Activated CD8-positive, alpha-beta memory T cell treated with anti-CD3 and anti-CD28 coated beads for 24 hours (primary cell): ENCODE results near the gene ARGLU1.
"Not testable (repeated sequence)": the region's sequence is repeated elsewhere in the genome, so short reads cannot be mapped to it uniquely, and the experiment has no call there.

Source experiments
- DNase-seq: peaks from one replicate; pipeline ENCODE4 v3.0.0-alpha.2; 2020

Gene ARGLU1, protein sequence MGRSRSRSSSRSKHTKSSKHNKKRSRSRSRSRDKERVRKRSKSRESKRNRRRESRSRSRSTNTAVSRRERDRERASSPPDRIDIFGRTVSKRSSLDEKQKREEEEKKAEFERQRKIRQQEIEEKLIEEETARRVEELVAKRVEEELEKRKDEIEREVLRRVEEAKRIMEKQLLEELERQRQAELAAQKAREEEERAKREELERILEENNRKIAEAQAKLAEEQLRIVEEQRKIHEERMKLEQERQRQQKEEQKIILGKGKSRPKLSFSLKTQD

DNA sequence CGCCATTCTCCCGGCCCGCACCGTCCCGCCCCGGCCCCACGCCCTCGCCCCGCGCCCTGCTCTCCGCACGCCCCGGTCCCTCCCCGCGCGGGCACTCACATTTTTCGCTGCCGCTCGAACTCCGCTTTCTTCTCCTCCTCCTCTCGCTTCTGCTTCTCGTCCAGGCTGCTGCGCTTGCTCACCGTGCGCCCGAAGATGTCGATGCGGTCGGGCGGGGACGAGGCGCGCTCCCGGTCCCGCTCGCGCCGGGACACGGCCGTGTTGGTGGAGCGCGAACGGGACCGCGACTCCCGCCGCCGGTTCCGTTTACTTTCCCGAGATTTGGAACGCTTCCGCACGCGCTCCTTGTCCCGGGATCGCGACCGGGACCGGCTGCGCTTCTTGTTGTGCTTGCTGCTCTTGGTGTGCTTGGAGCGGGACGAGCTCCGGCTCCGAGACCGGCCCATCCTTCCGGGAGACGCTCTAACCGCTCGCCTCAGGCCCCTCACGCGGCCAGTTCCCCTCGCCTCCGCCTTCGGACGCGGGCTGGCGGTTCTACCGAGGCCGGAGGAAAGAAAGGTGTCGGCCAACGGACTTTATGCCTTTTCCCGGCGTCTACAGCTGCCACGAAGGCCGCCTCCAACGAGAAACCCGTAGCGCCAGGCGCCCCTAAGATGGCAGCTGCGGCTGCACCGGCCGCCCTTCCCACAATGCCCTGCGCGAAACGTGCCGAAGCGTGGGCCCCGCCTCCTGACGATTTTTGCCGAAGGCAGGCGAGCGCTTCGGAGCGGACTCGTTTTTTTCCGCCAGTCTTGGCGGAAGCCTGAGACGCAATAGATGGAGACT, at the start of gene ARGLU1:
TSS of gene ARGLU1 (minus strand) at position 664 of the 825 bp plus-strand sequence. CDS start at position 446, 218 bp downstream.
- DNase-seq: peak; percentile 99

DNA sequence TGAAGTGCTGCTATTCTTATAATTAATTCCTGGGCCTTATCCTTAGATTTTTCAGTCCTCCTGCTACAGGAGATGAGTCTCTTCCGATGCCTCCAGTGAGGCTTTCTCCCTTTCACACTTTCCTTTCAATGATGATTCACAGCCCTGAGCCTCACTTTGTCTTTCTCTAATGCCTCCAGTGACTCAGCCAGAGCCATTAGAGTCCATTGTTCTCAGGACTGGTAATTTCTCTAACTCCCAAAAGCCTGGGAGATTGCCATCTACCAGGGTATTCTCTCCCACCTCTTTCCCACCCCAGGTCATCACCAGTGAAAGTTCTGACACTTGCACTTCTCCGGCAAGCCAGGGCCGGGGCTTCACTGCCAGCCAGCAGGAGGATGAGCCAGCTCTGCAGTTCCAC, 49.6 kb upstream of the ARGLU1 start:
- no peak for DNase-seq

DNA sequence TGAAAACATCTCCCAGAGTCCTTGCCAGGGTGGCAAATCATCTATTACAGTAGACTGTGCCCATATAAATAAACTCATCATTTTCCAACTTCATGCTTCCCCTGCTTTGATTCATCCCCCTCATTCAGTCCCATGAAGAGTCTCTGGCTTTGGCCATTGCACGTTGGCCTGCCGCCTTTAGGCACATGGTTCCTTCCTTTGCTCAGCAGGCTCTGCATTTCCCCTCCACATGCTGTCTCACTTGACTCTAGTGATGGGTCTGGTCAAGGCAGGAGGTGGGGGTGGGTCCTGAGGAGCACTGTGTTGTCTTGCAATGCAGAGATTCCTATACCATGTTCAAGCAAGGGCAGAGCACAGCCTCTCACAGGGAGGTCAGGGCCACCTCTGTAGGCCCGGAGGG, 48.8 kb upstream of the ARGLU1 start:
- DNase-seq: no peak

DNA sequence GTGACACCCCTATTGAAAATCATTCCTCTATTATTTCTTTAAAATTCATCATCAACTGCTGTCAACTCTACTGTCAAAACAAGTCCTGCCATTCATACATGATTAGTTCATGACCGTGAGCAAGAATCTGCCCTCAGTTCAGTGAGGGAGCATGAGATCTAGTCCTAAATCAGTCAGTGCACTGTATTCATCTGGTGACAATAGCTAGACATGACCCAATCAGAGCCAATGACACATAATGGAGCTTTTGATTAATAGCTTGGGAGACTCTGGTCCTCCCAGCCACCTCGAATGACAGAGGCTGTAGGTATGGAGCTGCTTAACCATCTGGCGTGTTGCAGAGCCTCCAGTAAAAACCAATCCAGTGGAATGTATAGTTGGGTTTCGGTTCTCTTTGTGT, 46.9 kb upstream of the ARGLU1 start:
- DNase-seq: no peak

DNA sequence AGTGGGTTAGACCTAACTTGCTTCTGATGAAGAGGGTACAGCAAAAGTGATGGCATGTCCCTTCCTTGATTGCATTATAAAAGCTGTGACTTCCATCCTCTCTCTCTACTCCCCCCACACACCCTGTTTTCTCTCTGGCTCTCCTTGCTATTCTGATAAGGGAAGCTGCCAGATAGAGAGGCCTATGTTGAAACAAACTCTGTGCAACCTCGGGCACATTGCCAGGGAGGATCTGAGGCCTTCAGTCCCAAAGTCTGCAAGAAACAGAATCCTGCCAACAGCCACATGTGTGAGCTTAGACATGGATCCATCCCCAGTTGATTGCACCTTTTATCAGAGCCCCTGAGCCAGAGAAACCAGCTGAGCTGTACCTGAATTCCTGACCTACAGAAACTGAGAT, 44.8 kb upstream of the ARGLU1 start:
- DNase-seq: no peak

DNA sequence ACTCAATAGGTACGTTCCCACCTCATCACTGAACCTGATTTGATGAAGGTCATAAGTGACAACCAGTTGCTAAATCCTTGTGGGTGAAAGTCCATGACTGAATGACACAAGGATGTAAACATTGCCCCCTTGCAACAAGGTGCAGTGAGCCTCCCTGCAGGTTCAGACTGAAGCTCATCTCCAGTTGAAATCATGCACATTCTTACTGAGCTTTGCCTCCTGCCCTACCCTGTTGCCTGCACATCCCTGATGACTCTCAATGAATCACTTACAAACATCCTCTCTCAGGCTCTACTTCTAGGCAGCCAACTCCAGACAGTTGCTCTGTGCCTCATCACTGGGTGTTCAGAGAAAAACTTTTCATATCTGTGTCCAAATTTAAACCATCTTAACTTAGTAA, 42.5 kb upstream of the ARGLU1 start:
- DNase-seq: no peak

DNA sequence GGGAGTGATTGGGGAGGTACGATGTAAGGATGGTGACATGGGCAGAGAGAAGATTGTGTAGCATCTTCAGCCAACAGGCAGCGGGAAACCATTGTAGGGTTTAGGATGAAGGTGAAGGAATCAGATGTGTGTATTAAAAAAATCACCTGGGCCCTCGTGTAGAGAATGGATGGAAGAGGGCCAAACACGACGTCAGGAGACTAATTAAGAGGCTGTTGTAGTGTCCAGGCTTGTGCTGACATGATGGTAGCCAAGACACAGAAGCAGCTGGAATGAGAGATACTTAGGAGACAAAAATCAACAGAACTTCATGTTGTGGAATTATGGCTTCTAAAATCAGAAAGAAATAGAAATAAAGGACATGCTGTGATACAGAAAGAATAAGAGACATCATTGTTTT, 41.2 kb upstream of the ARGLU1 start:
- no peak for DNase-seq

DNA sequence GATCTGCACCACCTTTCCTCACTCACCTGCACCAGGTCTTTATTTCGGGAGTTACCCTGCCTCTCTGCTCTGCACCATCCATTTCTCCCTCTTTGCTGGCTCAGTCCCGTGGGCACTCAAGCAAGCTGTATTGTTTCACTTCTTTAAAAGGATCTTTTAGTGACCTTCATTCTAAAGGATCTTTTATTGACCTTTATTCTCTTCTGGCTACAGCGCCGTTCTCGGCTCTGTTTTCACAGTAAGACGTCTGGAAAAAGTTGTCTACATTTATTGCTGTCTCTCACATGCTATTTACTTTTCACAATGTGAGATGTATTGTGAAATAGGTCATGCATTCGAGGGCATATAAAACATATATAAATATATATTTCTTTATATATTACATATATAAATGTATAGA, 35.6 kb upstream of the ARGLU1 start:
- DNase-seq: no peak

DNA sequence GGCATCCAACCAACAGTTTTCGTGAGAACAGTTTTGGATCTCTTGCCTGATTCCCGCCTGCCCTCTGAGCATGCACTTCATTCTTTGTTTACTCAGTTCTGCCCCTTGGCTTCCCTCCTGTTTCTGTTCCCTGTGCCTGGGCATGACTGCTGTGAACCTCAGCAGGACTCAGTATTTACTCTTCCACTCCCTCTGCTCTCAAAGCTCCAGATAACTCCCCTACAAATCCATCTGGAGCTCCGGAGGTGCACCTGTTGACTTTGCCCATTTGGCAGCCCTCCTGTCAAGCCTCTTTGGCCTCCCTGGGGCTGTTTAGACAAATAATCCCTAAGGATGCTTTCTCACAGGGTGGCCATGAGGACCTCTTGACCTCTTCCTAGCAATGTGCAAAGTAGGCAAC, 34.2 kb upstream of the ARGLU1 start:
- DNase-seq: no peak

DNA sequence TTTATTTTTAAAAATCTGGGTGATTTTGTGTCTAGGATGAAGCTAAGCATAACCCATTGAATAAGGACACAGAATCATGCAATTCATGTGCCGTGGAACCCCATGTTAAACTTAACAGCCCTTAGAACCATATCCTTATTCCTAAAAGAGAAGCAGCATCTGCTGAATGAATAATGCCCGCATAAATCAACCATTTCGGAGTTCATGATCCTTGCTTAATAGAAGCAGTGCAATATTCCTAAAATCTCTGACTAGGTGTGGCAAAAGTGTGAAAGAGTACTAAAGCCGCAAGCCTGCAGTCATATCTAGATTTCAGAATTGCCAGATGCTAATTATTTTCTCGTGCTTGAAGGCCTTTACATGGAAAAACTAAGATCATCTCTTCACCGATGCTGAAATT, 33.6 kb upstream of the ARGLU1 start:
- no peak for DNase-seq

DNA sequence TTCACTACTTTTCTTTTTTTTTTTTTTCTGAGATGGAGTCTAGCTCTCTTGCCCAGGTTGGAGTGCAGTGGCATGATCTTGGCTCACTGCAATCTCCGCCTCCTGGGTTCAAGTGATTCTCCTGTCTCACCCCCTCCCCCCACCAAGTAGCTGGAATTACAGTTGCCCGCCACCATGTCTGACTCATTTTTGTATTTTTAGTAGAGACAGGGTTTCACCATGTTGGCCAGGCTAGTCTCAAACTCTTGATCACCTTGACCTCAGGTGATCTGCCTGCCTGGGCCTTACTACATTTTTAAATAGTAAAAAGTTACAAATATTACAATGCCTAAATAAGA, 32.8 kb upstream of the ARGLU1 start:
- DNase-seq: not testable (repeated sequence)

DNA sequence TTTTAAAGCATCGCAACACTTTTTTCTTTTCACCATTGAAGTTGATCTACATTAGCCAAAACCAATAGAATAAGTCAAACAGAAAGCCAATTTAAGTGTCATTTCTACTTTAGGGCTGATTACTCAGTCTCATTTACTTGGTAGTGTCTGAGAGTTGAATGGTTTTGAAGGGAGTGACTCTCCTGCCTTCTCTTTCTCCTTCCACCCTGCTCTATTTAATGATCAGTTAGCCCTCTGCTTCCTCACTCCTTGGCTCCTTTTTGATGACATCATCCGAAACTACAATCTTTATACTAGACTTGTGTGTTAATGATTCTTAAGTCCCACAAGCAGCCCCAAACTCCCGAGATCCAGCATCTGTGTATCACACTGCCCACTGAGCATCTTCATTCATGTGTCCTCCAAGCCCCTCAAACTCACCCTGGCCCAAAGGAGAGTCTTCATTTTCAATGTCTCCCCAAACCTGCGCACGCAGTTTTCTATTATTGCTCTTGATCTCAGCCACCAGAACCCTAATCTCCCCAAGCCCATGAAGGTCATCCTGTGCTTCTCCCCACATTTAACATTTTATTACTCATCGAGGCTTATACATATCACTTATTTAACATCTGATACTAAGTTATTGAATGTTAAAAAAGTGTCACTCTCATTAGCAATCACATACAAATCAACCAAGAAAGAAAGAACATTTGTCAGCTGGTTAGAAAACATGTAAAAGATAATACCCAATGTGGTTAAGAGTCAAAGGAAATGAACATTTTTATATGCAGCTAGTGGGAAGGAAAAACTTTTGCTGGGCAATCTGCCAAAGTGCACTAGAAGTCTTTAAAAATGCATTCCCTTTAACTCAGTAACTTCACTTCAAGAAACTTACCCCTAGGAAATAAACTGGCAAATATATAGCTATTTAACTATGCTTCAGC, 32.2 kb upstream of the ARGLU1 start:
- no peak for DNase-seq

DNA sequence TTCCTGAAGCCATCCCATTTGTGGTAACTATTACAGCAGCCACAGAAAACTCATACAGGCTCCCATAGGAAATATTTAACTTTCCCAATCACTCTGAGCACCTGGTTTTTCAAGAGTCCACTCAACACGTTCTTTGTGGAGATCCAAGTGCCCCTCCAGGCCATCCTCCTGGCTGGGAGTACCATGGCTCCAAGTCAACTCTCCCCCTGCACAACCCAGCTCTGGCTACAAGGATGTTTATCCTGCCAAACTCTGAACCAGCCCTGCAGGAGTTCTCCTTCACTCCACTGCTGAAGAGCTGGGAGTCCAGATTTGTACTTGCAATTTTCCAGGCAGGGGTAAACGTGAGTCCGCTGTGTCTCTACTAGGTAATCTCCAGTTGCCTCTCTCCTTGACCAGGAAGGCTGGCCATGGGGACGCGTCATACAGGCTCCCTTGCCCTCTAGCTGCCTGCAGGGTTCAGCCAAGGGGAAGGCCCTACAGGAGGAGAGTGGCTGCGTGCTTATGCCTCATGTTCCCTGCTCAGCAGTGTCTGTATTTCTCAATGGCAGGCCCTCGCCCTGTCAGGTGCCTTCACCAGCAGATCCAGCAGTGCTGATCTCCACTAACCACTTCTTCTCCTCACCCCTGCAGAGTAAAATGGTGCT, 29.9 kb upstream of the ARGLU1 start:
- DNase-seq: no peak

DNA sequence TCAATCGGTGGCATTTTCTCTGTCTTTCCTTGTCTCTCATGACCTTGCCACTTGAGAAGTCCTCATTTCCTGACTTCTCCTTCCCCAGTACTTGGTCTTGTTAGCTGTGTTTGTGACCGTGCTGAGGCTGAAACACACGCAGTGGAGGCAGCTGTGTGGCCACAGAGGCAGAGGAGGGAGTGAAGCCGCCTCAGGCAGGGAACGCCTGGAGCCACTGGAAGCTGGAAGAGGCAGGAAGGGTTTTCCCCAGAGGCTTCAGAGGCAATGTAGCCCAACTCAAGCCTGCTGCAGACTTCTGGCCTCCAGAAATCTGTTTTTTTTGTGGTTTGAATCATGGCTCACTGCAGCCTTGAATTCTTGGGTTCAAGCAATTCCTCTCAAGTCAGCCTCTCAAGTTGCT, 29.2 kb upstream of the ARGLU1 start:
- no peak for DNase-seq

DNA sequence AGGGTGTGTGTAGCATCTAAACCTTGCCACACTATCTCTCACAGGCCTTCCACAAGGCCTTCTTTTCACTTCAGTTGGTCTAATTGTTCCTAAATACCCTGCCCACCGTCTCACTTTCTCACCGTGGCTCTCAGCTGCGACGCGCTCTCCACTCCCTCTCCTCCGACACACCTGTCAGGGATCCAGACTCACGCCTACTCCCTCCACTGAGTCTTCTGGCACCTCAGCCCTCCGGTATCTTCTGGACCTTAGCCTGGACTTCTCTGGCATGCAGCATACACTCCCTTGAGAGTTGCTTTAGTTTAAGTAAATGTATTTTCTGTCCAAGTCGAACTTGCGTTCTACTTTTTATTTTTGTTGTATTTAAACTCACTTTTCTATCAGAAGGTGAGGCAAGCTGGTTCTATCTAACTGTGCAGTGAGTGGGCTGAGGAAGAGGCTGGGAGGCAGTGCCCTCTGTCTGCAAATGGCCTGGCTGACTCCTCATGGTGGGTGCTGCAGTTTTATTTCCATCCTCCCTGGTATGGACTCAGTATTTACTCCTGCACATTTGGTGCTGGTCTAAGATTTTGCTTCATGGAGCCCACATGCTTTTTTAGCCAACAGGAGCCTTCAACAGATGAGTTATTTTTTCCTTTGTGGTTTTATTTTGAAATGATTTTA, 28.5 kb upstream of the ARGLU1 start:
- no peak for DNase-seq

DNA sequence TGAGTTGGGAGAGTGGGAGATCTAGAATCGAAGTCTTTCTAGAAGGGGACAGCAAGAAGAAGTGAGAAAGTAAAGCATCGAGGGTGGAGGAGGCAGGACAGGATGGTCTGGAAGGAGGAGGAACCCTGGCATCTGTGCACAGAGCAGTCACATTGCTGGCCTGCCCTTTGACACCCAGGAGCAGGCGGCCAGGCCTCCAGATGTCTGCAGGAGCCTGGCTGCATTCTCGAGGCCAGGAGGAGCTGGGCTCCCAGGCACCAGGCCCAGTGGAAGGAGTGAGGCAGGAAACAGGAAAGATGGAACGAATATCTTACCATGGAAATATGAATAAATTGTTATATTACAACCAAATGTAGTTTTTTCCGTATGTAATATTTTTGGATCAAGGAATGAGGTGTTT, 27.7 kb upstream of the ARGLU1 start:
- DNase-seq: no peak

DNA sequence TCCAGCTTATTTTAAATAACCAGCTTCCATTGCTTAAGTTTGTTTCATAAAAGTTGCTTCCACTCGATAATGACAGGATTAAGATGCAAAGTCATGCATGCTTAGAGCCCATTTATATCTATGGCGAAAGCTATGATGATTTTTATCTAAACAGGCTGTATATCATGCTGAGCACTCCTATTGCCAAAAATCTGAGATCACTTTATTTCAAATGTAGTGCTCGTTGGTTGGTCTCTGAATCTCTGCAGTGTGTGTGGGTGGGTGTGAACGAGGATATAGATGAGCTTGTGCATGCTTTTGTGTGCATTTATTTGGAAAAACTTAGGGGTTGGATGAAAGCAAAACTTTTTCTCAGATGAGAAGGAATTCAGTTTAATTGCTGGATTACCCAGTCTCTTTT, 27.0 kb upstream of the ARGLU1 start:
- DNase-seq: no peak

DNA sequence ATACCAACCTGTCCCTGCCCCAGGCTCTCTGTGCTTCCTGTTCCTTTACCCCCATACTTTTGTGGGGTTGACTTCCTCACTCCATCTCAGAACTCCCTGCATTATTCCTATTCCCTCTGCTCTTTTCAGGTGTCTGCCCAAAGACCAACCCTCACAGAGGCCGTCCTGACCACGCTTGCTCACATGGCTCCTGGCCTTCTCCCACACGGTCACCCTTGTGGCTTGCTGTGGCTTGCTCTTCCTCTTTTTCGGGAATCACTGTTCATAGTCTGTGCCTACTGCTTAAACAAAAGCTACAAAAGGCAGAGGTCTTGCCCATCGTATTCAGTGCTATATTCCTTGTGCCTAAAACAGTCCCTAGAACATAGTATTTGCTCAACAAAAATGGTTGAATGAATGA, 25.2 kb upstream of the ARGLU1 start:
- no peak for DNase-seq

DNA sequence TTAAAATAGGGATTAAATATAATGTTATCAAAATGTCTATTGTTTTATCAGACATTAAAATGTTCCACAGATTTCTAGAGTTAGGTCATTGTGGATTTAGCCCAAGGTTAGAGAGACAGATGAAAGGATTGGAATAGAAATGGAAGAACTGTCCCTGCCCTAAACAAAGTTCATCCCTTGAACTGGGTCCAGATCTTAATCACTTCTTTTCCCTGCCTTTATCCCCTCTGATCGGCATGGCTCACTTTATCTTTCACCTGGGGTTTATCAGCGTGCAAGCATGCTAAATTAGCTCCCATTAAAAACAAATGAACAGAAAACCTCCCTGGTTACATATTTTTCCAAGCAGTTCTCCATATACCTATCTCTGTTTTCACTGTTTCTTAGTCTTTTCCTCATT, 23.4 kb upstream of the ARGLU1 start:
- DNase-seq: no peak

DNA sequence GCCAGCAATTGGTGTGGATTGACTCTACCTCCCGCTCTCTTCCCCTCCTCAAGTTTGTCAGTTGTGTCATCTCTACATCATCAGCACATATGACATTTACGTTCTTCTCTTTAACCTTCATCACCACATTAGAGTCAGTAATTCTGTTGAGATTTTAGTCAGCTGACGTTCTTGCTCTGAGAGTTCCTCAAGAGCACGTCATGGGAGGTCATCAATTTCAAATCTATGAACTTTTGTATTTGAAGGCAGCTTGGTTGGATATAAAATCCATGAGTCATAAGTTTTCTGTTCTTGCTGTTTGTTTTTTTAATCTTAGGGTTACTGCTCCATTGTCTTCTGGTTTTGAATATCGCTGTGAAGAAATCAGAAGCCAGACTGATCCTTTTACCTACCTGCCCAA, 21.8 kb upstream of the ARGLU1 start:
- no peak for DNase-seq

DNA sequence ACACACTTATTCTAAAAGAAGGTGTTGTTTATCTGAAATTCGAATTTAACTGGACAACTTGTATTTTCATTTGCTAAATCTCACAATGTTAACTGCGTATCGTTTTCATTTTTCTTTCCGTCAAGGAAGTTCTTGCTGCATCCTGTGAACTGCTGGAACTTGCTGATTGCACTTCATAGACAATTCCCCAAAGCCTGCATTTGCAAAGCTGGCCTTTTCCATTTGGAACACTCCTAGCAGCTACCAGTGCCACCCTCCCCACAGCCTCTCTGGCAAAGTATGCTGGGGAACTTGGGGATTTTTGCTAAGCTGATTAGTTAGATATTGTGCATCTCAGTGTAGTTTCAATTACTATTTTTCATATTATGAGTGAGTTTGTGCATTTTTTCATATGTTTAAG, 20.4 kb upstream of the ARGLU1 start:
- DNase-seq: no peak

DNA sequence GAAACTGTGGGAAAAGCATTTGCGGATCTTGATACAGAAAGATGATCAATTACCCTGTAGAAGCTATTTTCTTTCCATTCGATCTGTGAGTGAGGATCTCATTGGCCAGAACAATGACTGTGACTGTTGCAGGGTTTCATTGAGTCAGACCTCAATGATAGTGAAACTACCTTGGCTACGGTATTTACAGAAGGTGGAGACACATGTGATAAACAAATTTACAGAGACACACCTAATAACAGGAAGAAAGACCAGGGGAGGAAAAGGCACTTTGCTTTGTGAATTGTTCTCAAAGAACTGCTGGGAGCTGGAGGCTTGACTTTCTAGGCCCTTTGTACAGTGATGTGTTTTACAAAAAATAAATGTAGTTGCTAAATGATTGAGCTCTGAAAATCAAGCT, 19.9 kb upstream of the ARGLU1 start:
- DNase-seq: no peak
